ENCODE data around the gene CERS2.
"Not testable (repeated sequence)": the region's sequence is repeated elsewhere in the genome, so short reads cannot be mapped to it uniquely, and the experiment has no call there.

CERS2 gene

DNA sequence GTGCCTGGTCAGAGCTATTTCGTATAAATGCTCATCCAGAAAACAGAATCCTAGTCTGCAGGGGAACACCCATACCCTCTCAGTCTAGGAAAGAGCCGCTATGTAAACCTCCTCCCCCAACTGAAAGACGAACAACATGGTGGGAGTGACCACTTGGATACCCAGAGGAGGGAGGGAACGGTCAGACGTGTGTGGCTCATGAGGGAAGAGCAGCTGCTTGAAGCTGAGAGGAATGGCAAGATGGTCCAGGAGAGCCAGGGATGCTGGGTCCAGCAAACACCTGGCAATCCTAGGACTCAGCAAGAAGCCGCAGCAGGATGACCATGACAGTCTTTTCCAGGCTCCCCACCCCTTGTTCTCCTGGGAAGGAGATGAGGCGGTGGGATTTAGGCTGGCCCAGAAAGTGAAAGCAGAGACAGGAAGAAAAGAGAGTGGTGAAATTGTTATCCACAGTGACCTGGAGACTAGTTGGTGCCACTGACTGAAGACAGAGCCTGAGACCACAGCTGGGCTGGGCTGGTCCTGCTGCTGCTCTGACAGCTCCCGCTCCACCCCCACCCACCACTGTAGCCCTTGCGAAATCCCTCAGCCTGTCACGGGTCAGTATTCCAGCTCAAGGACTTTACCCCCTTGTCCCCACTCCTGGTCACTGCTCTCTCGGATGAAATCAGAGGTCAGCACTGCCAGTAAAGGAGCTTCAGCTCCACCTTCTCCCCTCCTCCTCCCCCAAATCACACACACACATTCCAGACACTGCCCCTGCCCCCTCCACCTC is 3.6 kb downstream of the CERS2 start:
- DNase-seq (ENCODE audit: low spot score), result no peak

GRCh38 chr1:150969626-150970025 is 5.0 kb downstream of the CERS2 start:
- DNase-seq (ENCODE audit: low spot score), result no peak

DNA sequence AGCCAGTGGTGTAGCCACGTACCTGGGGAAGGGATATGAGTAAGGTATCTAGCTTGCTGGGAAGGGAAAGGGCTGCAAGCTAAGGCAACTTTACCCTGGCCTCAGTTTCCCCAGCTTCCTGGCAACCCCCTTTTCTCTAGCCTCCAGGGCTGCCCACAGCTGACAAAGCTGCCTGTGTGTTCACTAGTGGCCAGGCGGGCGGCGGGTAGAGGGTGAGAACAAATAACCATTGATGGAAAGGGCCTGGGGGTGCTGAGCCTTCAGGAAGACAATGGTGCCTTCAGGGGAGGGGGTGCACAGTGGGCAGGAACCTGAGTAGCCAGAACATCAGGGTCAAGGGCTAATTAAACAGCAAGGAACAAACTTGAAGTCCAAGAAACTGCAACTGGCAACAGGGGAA is 6.1 kb downstream of the CERS2 start:
- no peak for DNase-seq (ENCODE audit: low spot score)

- no peak for DNase-seq (ENCODE audit: low spot score)
Measured at GRCh38 chr1:150967936-150968335, 6.7 kb downstream of the CERS2 start.

DNA sequence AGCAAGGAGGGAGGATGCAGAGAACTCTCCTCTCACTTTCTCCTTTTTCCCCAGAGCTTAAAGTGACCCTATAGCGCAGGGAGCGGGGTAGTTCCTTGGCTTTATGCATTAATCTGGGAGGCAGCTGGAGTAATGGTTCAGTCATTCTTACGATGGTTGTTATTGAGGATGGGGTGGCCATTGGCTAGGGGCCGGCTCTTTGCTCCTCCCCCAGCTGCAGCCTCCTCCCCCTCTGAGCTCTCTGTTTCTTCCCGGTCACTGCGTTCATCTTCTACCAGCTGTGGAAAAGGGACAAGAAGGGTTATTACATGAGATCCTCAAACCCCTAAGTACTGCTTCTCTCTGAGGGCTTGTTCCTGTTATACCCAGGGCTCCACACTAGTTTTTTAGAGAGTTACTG is 8.6 kb downstream of the CERS2 start:
- DNase-seq (ENCODE audit: low spot score), result no peak

DNA sequence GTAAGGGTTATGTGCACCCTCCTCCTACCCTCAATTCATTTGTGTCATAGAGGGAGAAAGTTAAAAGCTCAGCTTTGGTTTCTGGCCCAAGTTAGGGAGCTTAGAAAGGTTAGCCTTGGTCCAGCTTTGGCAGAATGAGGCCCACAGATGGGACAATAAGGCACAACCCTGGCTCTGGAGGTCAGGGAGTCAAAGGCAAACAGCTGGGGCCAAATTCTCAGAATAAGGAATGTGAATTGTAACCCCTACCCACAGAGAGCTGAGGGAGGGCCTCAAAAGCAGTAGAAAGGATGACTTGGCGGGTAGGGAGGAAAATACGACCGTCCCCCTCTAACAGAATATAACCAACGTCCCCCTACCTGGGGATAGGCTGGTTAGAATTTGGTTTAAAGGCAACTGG is 9.0 kb downstream of the CERS2 start:
- no peak for DNase-seq (ENCODE audit: low spot score)

DNA sequence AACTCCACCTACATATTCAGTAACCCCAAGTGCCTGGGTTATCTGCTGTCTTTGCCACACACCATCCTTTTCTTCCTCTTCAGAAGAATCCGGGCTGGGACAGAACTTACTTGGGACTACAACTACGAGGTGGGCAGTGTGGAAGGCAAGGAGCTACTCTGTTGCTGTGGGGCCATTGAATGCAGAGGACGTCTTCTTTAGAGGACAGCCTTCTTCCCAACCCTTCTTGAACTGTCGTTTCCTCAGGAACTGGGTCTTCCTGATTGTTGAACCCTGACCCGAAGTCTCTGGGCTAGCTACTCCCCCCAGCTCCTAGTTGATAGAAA is 10.5 kb downstream of the CERS2 start:
- DNase-seq (ENCODE audit: low spot score), result no peak

DNA sequence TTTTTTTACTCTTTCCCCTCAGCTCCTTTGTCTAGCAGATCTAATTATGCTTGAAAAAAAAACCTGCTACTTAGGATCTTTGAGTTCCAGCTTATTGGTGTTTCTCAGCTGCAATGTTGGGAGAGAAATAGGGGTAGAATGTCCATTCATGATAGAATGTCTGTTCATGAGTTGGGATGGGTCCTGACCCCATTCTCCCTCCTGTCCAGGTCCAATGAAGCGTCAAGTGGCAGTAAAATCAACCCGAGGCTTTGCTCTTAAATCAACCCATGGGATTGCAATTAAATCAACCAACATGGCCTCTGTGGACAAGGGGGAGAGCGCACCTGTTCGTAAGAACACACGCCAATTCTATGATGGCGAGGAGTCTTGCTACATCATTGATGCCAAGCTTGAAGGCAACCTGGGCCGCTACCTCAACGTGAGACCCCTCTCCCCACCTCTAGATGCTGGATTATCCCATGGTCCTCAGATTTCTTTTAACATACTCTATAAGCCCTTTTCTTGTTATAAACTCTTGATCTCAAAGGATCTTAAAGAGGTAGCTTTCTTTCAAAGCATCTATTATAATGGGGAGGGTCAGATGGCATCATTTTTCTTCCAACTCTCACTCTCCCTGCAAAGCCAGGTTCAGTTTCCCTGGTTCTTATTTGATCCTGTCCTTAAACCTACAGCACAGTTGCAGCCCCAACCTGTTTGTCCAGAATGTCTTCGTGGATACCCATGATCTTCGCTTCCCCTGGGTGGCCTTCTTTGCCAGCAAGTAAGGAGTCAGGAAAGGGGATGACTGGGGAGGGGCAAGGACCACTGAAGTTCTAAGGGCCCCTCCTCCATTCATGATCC is 11.1 kb downstream of the CERS2 start:
- no peak for DNase-seq (ENCODE audit: low spot score)

- no peak for DNase-seq (ENCODE audit: low spot score)
Measured at GRCh38 chr1:150961756-150962155, 12.9 kb downstream of the CERS2 start.

- no peak for DNase-seq (ENCODE audit: low spot score)
Measured at GRCh38 chr1:150960646-150961045, 14.0 kb downstream of the CERS2 start.

DNA sequence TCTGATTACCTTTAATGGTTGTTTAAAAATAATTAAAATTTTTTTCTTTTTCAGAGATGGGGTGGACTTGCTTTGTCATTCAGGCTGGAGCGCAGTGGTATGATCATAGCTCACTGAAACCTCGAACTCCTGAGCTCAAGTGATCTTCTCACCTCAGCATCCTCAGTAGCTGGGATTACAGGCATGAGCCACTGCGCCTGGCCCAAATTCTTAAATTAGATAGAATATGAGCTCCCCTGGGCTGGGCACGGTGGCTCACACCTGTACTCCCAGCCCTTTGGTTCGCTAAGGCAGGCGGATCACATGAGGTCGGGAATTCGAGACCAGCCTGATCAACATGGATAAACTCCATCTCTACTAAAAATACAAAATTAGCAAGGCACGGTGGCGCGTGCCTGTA is 17.0 kb downstream of the CERS2 start:
- DNase-seq (ENCODE audit: low spot score), result no peak

DNA sequence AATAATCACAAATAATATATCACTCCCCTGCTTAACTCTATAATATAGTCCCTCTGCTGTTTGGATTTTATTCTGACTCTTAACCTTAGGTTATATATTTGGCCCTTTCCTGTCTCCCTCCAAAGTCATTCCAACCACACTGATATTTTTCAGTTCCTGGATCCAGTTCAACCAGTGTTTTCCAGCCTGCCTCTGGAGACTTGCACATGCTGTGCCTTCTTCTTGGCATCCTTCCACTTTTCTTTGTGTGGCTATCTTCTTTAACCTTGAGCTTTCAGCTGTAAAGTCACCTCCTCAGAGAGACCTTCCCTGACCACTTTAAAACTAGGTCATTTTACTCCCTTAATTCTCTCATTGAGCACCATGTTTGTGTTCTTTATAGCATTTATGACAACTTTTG is 19.4 kb downstream of the CERS2 start:
- DNase-seq (ENCODE audit: low spot score), result no peak

DNA sequence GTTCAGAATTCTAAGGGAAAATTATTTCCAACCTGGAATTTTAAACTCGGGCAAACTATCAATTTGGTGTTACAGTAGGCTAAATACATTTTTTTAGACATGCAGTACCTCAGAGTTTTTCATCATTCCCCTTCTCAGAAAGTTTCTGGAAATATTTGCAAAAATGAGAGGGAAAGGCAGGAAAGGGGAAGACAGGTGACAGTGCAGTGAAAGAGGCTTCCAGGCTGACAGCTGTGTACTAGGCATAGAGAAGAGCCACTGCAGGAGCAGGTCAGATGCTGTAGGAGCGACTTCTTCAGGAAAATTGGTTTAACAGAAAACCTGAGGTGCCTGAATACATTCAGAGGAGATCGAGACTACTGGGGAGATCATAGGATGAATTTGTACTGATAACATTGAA is 19.9 kb downstream of the CERS2 start:
- DNase-seq (ENCODE audit: low spot score), result no peak

DNA sequence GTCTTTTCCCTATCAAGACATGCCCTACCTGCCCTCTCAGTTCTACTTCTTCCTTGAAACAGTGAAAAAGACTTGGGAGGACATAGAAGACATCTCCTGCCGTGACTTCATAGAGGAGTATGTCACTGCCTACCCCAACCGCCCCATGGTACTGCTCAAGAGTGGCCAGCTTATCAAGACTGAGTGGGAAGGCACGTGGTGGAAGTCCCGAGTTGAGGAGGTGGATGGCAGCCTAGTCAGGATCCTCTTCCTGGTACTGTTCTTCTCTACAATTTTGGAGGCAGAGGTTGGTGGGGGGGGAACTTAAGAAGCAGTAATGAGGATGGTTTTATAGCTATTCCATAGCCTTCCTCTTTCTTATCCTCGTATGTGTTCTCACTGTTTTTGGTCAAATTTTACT is 29.8 kb downstream of the CERS2 start:
- DNase-seq (ENCODE audit: low spot score), result no peak

DNA sequence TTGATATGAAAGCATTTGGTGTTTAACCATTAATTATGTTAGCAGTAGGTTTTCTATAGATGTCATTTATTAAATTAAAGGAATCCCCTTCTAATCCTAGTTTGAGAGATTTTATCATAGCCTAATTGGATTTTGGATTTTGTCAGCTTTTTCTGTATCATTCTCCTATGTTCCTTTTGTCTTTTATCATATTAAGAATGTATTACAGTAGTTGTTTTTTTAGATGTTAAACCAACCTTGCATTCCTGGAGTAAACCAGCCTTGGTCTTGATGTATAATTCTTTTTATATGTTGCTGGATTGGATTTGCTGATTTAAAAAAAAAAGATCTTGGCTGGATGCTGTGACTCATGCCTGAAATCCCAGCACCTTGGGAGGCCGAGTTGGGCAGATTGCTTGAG is 42.9 kb downstream of the CERS2 start:
- DNase-seq (ENCODE audit: low spot score), result no peak

DNA sequence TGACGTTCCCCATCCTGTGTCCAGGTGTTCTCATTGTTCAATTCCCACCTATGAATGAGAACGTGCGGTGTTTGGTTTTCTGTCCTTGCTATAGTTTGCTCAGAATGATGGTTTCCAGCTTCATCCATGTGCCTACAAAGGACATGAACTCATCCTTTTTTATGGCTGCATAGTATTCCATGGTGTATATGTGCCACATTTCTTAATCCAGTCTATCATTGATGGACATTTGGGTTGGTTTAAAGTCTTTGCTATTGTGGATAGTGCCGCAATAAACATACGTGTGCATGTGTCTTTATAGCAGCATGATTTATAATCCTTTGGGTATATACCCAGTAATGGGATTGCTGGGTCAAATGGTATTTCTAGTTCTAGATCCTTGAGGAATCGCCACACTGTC is 45.9 kb downstream of the CERS2 start:
- DNase-seq (ENCODE audit: low spot score), result not testable (repeated sequence)

DNA sequence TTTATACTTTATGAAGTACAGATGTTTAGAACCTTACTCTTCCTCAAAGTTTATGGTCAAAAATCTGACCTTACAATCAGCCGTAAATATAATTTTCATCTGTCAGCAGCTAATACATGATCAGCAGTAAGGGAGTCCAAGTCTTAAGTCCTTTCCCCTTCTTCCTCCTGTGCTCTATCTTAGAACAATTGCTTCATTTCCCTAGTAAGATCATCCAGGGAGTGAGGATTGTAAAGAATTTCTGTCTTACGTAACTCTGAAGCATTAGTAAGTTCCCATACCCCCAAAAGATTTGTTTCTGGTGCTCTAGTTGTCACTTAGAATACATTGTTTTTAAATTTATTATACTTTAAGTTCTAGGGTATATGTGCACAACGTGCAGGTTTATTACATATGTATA is 46.3 kb downstream of the CERS2 start:
- DNase-seq (ENCODE audit: low spot score), result no peak

DNA sequence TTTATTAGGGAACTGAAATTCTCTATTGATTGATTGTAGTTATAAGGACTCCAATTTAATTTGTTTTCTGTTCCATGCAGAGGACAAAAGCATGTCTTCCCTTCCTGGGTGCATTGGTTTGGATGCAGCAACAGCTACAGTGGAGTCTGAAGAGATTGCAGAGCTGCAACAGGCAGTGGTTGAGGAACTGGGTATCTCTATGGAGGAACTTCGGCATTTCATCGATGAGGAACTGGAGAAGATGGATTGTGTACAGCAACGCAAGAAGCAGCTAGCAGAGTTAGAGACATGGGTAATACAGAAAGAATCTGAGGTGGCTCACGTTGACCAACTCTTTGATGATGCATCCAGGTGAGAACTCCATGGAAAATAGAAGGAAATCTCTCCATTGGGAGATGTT is 47.0 kb downstream of the CERS2 start:
- DNase-seq (ENCODE audit: low spot score), result no peak

DNA sequence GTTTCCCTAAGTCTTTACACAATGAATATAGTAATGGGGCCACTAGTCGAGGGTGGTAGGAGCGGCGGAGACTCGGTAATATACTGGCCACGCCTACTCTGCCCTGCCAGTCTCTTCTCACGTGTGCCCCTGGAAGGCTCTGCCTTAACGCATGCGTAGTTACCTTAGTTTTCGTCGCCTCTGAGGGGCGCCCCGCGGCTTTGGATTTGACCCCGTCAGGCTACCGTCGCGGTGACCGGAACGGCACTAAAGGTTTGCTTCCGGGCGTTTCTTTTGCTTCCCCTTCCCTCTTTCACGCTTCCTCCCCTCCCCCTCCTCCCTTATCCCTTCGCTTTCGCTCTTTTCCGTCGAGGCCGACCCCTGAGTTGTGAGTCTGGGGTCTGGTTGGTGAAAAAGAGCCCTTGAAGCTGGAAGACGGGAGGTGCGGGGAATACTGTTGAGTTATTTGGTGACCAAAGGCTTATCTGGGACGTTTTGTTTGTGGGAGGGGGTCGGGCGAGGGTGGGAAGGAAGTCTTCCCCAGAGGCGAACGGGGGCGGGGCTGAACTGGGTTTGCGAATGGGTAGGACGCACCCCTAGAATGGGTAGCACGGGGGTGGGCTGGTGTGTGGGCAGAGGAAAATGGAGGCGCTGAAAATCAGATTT is 48.4 kb downstream of the CERS2 start, which contains the start of gene SETDB1:
Gene SETDB1, plus strand, starts transcription at position 267 of the 645 bp plus-strand sequence. CDS start 1,352 bp downstream, outside the sequence.
- peak; percentile 96 for DNase-seq (ENCODE audit: low spot score)

GRCh38 chr1:150925080-150925479 is 49.6 kb downstream of the CERS2 start:
- no peak for DNase-seq (ENCODE audit: low spot score)

DNA sequence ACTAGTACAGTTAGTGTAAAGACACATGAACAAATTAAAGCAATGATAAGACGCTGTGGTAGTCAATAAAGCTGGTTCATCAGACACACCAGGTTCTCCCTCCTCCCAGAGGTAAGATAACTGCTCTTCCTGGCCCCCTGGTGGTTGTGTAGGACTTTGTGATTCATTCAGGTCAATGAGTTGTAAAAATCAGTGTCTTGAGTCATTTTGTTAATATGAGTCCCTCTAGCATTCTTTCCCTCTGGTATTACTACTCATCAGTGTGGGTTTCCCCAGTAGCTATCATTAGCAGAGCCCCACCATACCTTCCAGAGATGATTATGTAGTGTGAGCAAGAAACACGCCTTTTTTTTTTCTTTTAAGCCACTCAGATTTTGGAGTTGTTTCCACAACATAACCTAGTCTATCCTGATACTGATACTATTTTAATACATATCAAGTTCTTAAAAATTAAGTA is 52.1 kb downstream of the CERS2 start:
- peak; percentile 88 for DNase-seq (ENCODE audit: low spot score)

GRCh38 chr1:150917387-150917786 is 57.2 kb downstream of the CERS2 start:
- no peak for DNase-seq (ENCODE audit: low spot score)

All from CD4-positive, alpha-beta T cell treated with Interleukin-2 at 100 ng/mL for 4 hours (primary cell).